Liver (tissue), 3 donors: ENCODE results near the gene GOSR1.
"Not testable (repeated sequence)": the region's sequence is repeated elsewhere in the genome, so short reads cannot be mapped to it uniquely, and the experiment has no call there.

Experiments used
- ATF3 ChIP-seq: IDR thresholded peaks from 2 replicates; pipeline ENCODE4 v1.6.1; 2016; ENCODE audit warnings: antibody characterized with exemption
- CTCF ChIP-seq: fragments of 150-350 bp; IDR thresholded peaks from 2 replicates; pipeline ENCODE4 v1.5.1; 2017; ENCODE audit warnings: improper control_type of control experiment, low read depth, low read length; ENCODE audit not compliant: missing input control
- GABPA ChIP-seq, 2 donors: IDR thresholded peaks in 1 of 2; conservative IDR thresholded peaks in 1 of 2; 2 replicates each; pipeline ENCODE4 v1.6.1; 2016; ENCODE audit warnings: antibody characterized with exemption in 2 of 2, mild to moderate bottlenecking in 1 of 2, moderate library complexity in 1 of 2
- JUND ChIP-seq, 2 donors: IDR thresholded peaks; 2 replicates each; pipeline ENCODE4 v1.6.1; 2016; ENCODE audit warnings: antibody characterized with exemption in 2 of 2
- MAX ChIP-seq: IDR thresholded peaks from 2 replicates; pipeline ENCODE4 v1.6.1; 2016; ENCODE audit warnings: antibody characterized with exemption
- NR2F2 ChIP-seq: IDR thresholded peaks from 2 replicates; pipeline ENCODE4 v1.6.1; 2016; ENCODE audit warnings: antibody characterized with exemption
- RAD21 ChIP-seq, 2 donors: IDR thresholded peaks; 2 replicates each; pipeline ENCODE4 v1.6.1; 2016; ENCODE audit warnings: antibody characterized with exemption in 2 of 2, mild to moderate bottlenecking in 2 of 2
- REST ChIP-seq: IDR thresholded peaks from 2 replicates; pipeline ENCODE4 v1.6.1; 2016; ENCODE audit warnings: antibody characterized with exemption, mild to moderate bottlenecking
- SP1 ChIP-seq: IDR thresholded peaks from 2 replicates; pipeline ENCODE4 v1.6.1; 2018; ENCODE audit warnings: antibody characterized with exemption, mild to moderate bottlenecking
- TAF1 ChIP-seq: conservative IDR thresholded peaks from 2 replicates; pipeline ENCODE4 v1.6.1; 2016; ENCODE audit warnings: antibody characterized with exemption, mild to moderate bottlenecking
- donor health status: healthy.
- donor health status: healthy.

- not testable (repeated sequence) for TF ChIP-seq CTCF; RAD21 (IDR thresholded peaks at IDR 0.05); REST; SP1; NR2F2; GABPA (IDR thresholded peaks at IDR 0.05 in 1 of 2, conservative IDR thresholded peaks at IDR 0.05 in 1 of 2); TAF1; JUND (IDR thresholded peaks at IDR 0.05); MAX; ATF3
Measured at GRCh38 chr17:30560117-30561026, 83.2 kb downstream of the GOSR1 start.
